AG09309 (cell line): ENCODE results near the gene FAH.
A peak's percentile ranks its signal among the peaks of the same experiment; 100 is the strongest.

Experiments used
- DNase-seq: peaks from one replicate; pipeline ENCODE4 v3.0.0-alpha.2; 2010; ENCODE audit warnings: low read depth
- H3K4me3 ChIP-seq: 2 replicates; pipeline ENCODE4 v1.5.1; 2011; ENCODE audit warnings: mild to moderate bottlenecking, low read depth, low read length, moderate library complexity; ENCODE audit not compliant: control insufficient read depth
- TF ChIP-seq, protein P1 (sequence below): IDR thresholded peaks from 2 replicates; pipeline ENCODE4 v1.5.1; 2011; ENCODE audit warnings: mild to moderate bottlenecking, low read depth, low read length, inconsistent platforms; ENCODE audit not compliant: insufficient read depth, control insufficient read depth; ENCODE audit errors: missing control alignments

Gene FAH

GRCh38 chr15:80173022-80173759 lies 20.4 kb downstream of the FAH start:
- TF ChIP-seq, protein P1, sequence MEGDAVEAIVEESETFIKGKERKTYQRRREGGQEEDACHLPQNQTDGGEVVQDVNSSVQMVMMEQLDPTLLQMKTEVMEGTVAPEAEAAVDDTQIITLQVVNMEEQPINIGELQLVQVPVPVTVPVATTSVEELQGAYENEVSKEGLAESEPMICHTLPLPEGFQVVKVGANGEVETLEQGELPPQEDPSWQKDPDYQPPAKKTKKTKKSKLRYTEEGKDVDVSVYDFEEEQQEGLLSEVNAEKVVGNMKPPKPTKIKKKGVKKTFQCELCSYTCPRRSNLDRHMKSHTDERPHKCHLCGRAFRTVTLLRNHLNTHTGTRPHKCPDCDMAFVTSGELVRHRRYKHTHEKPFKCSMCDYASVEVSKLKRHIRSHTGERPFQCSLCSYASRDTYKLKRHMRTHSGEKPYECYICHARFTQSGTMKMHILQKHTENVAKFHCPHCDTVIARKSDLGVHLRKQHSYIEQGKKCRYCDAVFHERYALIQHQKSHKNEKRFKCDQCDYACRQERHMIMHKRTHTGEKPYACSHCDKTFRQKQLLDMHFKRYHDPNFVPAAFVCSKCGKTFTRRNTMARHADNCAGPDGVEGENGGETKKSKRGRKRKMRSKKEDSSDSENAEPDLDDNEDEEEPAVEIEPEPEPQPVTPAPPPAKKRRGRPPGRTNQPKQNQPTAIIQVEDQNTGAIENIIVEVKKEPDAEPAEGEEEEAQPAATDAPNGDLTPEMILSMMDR = peak; percentile 81
- H3K4me3 ChIP-seq = no peak overlapping the region
- no peak for DNase-seq

DNA sequence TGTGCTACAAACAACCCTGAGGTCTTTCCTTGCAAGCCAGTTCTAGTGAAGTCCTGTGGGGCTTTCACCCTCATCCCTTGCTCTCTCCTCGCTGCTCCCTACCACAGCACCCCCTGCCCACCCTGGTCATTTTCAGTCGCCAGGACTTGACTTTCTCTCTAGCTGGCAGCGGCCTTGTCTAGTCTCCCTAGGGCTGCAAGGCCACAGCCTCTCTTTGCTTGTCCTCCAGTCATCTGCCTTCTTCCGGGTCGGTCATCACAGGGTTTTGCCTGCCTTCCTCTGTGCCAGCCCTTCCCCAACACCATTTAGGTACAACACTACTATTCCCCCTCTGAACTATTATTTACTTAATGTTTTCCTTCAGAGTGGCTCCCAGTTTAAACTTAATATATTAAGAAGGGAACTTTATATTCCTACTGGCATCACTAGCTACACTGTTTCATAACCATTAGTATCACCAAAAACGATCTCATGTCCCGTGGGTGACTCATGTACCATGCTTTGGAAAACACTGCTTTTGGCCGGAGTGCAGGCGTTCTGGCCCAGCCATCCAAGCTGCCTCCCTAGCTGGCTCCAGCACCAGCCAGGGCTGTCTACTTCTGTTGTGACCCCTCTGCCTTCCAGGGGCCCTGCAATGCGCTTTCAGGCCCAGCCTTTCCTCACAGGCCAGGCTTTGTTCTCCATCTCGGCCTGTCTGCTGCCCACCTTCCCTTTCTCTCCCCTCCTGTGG lies 21.4 kb downstream of the FAH start:
- TF ChIP-seq, protein P1 = no peak
- DNase-seq = no peak
- H3K4me3 ChIP-seq = no peak overlapping the region

DNA sequence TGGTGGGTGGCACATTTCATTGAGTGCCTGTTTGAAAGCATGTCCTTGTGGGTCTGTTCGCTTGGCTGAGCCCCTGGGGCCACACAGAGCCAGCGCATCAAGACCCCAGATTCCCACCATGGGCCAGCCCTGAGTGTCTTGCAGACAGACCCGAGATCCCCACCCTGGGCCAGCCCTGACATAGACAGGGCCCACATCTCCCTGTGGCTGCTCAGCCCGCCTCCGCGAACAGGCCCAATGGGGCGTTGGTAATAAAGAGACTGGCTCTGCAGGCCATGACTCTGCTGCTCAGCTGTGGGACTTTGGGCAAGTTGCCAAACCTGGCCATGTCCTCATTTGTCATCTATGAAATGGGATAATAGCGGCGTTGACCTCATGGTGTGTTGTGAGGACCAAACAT lies 22.6 kb downstream of the FAH start:
- no peak for DNase-seq
- TF ChIP-seq, protein P1 = no peak
- no peak overlapping the region for H3K4me3 ChIP-seq

GRCh38 chr15:80176443-80176842 lies 23.6 kb downstream of the FAH start:
- no peak for DNase-seq
- H3K4me3 ChIP-seq = no peak overlapping the region
- TF ChIP-seq, protein P1 = no peak

DNA sequence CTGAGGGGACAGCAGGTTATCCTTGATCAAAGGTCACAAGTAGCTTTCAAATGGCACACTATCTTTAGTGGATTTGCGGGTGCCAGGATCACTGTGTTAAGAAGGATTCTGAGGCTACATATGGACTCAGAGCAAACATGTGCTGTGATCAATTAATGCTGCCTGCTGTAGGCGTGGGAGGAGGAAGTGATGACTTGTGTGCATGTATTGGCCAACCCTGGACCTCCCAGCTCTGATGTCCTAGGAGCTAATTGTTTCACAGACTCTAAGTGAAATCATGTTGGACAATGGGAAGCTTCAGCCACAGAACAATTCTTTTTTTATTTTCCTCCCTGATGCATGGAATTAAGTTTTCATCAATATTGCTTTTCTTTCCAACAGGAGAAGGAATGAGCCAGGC lies 24.4 kb downstream of the FAH start:
- no peak overlapping the region for H3K4me3 ChIP-seq
- no peak for DNase-seq
- TF ChIP-seq, protein P1 = no peak

DNA sequence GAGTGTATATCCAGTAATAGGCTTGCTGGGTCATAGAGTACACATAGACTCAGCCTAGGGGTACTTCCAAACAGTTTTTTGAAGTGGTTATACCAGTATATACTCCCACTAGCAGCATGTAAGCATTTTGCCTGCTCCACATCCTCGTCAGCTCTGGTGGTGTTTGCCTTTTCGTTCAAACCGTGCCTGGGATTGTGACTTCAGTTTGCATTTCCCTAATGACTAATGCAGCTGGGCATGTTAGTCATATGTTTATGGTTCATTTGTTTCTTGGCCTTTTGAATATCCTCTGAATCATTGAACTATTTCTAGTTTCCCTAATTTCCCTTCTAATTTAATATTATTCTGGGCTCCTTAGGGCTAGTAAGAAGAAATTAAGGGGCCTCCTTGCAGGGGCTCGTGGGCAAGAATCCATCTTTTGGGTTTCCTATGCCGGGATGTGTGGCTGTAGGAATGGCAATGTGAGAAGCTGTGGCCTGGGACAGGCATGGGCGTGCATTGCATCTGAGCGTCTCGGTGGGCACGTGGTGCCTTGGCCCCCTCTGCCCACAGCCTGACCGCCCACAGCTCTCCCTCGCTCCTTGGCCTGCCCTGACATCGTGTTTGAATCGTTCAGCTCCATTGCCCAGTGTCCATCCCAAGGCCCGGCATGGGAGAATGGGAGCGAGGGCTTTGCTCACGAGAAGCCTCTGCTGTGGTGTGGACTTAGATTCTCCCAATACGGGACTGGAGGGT lies 26.4 kb downstream of the FAH start:
- TF ChIP-seq, protein P1 = no peak
- peak; percentile 58 for DNase-seq
- no peak overlapping the region for H3K4me3 ChIP-seq
